Tibial nerve (tissue), 3 donors: ENCODE results near the gene NAA25.

ENCODE experiments used
- POLR2A ChIP-seq, 2 donors: fragments of 450-650 bp; IDR thresholded peaks; one replicate each; pipeline ENCODE4 v1.6.1; 2017; ENCODE audit warnings: antibody characterized with exemption in 2 of 2, mild to moderate bottlenecking in 2 of 2, moderate library complexity in 2 of 2
- TF ChIP-seq, protein P1 (sequence below), 5 experiments: fragments of 200-600 bp in 3 of 5; fragments of 450-650 bp in 2 of 5; sonication (generic) in 3 of 5; IDR thresholded peaks; one replicate each; pipeline ENCODE4 v1.5.1; 2016 to 2019; ENCODE audit warnings: antibody characterized with exemption in 5 of 5, mild to moderate bottlenecking in 3 of 5, moderate library complexity in 2 of 5

GRCh38 chr12:112010415-112011344, 97.9 kb downstream of the NAA25 start:
- TF ChIP-seq, protein P1, sequence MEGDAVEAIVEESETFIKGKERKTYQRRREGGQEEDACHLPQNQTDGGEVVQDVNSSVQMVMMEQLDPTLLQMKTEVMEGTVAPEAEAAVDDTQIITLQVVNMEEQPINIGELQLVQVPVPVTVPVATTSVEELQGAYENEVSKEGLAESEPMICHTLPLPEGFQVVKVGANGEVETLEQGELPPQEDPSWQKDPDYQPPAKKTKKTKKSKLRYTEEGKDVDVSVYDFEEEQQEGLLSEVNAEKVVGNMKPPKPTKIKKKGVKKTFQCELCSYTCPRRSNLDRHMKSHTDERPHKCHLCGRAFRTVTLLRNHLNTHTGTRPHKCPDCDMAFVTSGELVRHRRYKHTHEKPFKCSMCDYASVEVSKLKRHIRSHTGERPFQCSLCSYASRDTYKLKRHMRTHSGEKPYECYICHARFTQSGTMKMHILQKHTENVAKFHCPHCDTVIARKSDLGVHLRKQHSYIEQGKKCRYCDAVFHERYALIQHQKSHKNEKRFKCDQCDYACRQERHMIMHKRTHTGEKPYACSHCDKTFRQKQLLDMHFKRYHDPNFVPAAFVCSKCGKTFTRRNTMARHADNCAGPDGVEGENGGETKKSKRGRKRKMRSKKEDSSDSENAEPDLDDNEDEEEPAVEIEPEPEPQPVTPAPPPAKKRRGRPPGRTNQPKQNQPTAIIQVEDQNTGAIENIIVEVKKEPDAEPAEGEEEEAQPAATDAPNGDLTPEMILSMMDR (IDR thresholded peaks at IDR 0.05), result no peak
- TF ChIP-seq POLR2A (IDR thresholded peaks at IDR 0.05), result no peak
